Ovary (tissue), 9 donors: ENCODE results near the gene L2HGDH. TPM values are rescaled to one million over a fixed set of nuclear protein-coding genes. Genes with fewer than 3 reads are reported as not detected.

Experiments used
- DNase-seq, 5 donors: peaks; one replicate each; pipeline ENCODE4 v3.0.0-alpha.2; 2019 to 2020
- H3K27ac ChIP-seq, 2 donors: fragments of 200-600 bp; one replicate each; pipeline versions ENCODE4 v1.5.1 to v1.8.0; 2019 to 2022
- H3K27me3 ChIP-seq: fragments of 200-600 bp; one replicate; pipeline ENCODE4 v1.8.0; 2022
- H3K36me3 ChIP-seq: fragments of 200-600 bp; sonication (generic); one replicate; pipeline ENCODE4 v1.5.1; 2019
- H3K4me1 ChIP-seq: one replicate; pipeline ENCODE4 v1.8.1; 2013; ENCODE audit warnings: mild to moderate bottlenecking, moderate library complexity; ENCODE audit not compliant: insufficient read depth
- H3K4me3 ChIP-seq: fragments of 200-600 bp; sonication (generic); one replicate; pipeline ENCODE4 v1.5.1; 2017
- H3K9me3 ChIP-seq, 2 donors: fragments of 200-600 bp in 1 of 2; sonication (generic) in 1 of 2; one replicate each; pipeline versions ENCODE4 v1.5.1 to v1.8.1; 2013 to 2019; ENCODE audit warnings: mild to moderate bottlenecking in 1 of 2, moderate library complexity in 1 of 2
- EP300 ChIP-seq: sonication (generic); formaldehyde crosslinking; IDR thresholded peaks from one replicate; pipeline ENCODE4 v1.6.1; 2017; ENCODE audit warnings: antibody characterized with exemption
- POLR2A ChIP-seq: fragments of 450-650 bp; IDR thresholded peaks from one replicate; pipeline ENCODE4 v1.6.1; 2017; ENCODE audit warnings: antibody characterized with exemption, mild to moderate bottlenecking, moderate library complexity
- WGBS, 3 donors: extraction: QIAGEN DNeasy Blood & Tissue Kit in 1 of 3; methylation state at CpG; one replicate each; pipeline versions ENCODE4 v1.1.5 to v1.1.7; 2013 to 2017; 5-methylcytosine and 5-hydroxymethylcytosine counted together
- intact Hi-C, 4 donors: fragments of 100-400 bp; cut with DNase I; formaldehyde crosslinking; loops; one replicate each; pipeline versions ENCODE4 v1.11.0 to v1.15.1; 2022 to 2023
- polyA plus RNA-seq, 2 donors: library from polyadenylated mRNA; stranded (reverse); fragments of 200-250 nt in 1 of 2; fragments of 350-450 nt in 1 of 2; fragmentation: Illumina TruSeq in 1 of 2; extraction: RNeasy Lipid Tissue Mini Kit (QIAGEN cat#74804) in 1 of 2; gene quantifications; one replicate each; pipeline ENCODE4 v1.2.3, GENCODE V29; 2013 to 2014
- total RNA-seq, 7 donors: library from RNA; depleted of rRNA in 2 of 7; stranded (reverse); fragments of >200 nt in 2 of 7; fragmentation: NEBNext Ultra II Directional in 3 of 7; extraction: Animal tissue kit (Norgen Biotek cat#: 25700) in 3 of 7; gene quantifications; one replicate each; pipeline versions ENCODE4 v1.1.0 to v1.2.4, GENCODE V29; 2016 to 2023
- TF ChIP-seq, protein P1 (sequence below), 3 donors: fragments of 450-650 bp in 2 of 3; fragments of 200-600 bp in 1 of 3; IDR thresholded peaks; one replicate each; pipeline versions ENCODE4 v1.5.1 to v1.8.0; 2016 to 2022; ENCODE audit warnings: antibody characterized with exemption in 3 of 3, mild to moderate bottlenecking in 1 of 3
- donor health status: DM: no; HTN: no; CAD: no; lungs with moderate emphysema.
- donor health status: DM: no; HTN: no; CAD: no.
- donor health status: Bipolar disorder and iron deficiency.
- donor health status: DM: yes; HTN: yes; CAD: no.
- donor health status: DM: no; HTN: no; CAD: no.
- donor health status: DM: yes; HTN: yes; CAD: no.

The L2HGDH gene
- total and polyA plus RNA-seq, 9 donors, result 2.3 to 5.9 (median 4.8) TPM

GRCh38 chr14:50334211-50334610, 22.2 kb upstream of the L2HGDH start:
- no peak for DNase-seq
- H3K27ac ChIP-seq, result no peak overlapping the region
- 96% methylated on average over 8 of the region's 8 CpGs for WGBS, 3 donors

DNA sequence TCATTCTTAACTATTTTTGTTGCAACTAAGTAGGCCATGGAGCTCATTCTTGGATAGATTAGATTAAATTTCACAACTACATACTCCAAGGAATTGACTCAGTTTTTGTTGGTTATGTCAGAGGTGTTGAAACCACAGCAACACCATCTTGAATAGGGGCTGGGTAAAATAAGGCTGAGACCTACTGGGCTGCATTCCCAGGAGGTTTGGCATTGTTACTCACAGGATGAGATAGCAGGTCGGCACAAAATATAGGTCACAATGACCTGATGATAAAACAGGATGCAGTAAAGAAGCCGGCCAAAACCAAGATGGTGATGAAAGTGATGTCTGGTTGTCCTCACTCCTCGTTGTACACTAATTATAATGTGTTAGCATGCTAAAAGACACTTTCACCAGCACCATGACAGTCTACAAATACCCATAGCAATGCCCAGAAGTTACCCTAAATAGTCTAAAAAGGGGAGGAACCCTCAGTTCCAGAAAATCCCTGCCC, 21.0 kb upstream of the L2HGDH start:
- 5 to 14% (median 9%) methylated on average over 3 of the region's 3 CpGs for WGBS, 3 donors
- DNase-seq, result peak in 2 of 5 donors; percentile 35 to 65
- Histone ChIP-seq H3K36me3 (no peaks in the 10 kb centered on the region), H3K27ac (no peak overlapping the region), H3K9me3 (no peaks in the 10 kb centered on the region), H3K27me3 (no peaks in the 10 kb centered on the region), H3K4me1 (peaks cover 22% of the 10 kb centered on the region), H3K4me3 (no peak overlapping the region)
- intact Hi-C loops, result no loop called here
- TF ChIP-seq POLR2A (no peak), EP300 (no peak)
- TF ChIP-seq, protein P1, sequence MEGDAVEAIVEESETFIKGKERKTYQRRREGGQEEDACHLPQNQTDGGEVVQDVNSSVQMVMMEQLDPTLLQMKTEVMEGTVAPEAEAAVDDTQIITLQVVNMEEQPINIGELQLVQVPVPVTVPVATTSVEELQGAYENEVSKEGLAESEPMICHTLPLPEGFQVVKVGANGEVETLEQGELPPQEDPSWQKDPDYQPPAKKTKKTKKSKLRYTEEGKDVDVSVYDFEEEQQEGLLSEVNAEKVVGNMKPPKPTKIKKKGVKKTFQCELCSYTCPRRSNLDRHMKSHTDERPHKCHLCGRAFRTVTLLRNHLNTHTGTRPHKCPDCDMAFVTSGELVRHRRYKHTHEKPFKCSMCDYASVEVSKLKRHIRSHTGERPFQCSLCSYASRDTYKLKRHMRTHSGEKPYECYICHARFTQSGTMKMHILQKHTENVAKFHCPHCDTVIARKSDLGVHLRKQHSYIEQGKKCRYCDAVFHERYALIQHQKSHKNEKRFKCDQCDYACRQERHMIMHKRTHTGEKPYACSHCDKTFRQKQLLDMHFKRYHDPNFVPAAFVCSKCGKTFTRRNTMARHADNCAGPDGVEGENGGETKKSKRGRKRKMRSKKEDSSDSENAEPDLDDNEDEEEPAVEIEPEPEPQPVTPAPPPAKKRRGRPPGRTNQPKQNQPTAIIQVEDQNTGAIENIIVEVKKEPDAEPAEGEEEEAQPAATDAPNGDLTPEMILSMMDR (IDR thresholded peaks at IDR 0.05), result no peak

More at GRCh38 chr14:50334211-50334610, 22.2 kb upstream of the L2HGDH start:
- no peaks in the 10 kb centered on the region for H3K27me3 ChIP-seq
- H3K4me1 ChIP-seq, result peaks cover 24% of the 10 kb centered on the region
- TF ChIP-seq POLR2A (no peak), EP300 (no peak)
- TF ChIP-seq, protein P1 (IDR thresholded peaks at IDR 0.05), result no peak
- intact Hi-C loops, result no loop called here
- no peak overlapping the region for H3K4me3 ChIP-seq
- H3K9me3 ChIP-seq, result no peaks in the 10 kb centered on the region
- H3K36me3 ChIP-seq, result no peaks in the 10 kb centered on the region

GRCh38 chr14:50331596-50331995, 19.6 kb upstream of the L2HGDH start:
- no peak for DNase-seq
- no peaks in the 10 kb centered on the region for H3K36me3 ChIP-seq
- H3K27ac ChIP-seq, result no peak overlapping the region
- H3K27me3 ChIP-seq, result no peaks in the 10 kb centered on the region
- no peak for TF ChIP-seq POLR2A
- H3K4me1 ChIP-seq, result peaks cover 22% of the 10 kb centered on the region
- H3K9me3 ChIP-seq, result no peaks in the 10 kb centered on the region
- intact Hi-C loops, result no loop called here
- no peak overlapping the region for H3K4me3 ChIP-seq

- no peaks in the 10 kb centered on the region for H3K9me3 ChIP-seq
- 0 to 3% (median 2%) methylated on average over 9 of the region's 9 CpGs for WGBS, 3 donors
- H3K36me3 ChIP-seq, result no peaks in the 10 kb centered on the region
- peak overlapping the region; percentile 23 for H3K4me3 ChIP-seq
- TF ChIP-seq, protein P1 (IDR thresholded peaks at IDR 0.05), result peak; percentile 60 to 82 (median 78)
- no peak for TF ChIP-seq EP300
- intact Hi-C loops, result loop anchor here (2.0 to 10.0 kb wide), 3 partner anchors 74 to 454 kb away; partner anchors contain the start of genes MAP4K5 (in 2 of the 4) and CDKL1 (in 1 of the 4)
- H3K4me1 ChIP-seq, result no peaks in the 10 kb centered on the region
- H3K27ac ChIP-seq, result peak overlapping the region in 1 of 2 donors; percentile 57
- peak in 4 of 5 donors; percentile 43 to 78 (median 60) for DNase-seq
- H3K27me3 ChIP-seq, result no peaks in the 10 kb centered on the region
Observed at GRCh38 chr14:50321009-50321660, 9.1 kb upstream of the L2HGDH start.

DNA sequence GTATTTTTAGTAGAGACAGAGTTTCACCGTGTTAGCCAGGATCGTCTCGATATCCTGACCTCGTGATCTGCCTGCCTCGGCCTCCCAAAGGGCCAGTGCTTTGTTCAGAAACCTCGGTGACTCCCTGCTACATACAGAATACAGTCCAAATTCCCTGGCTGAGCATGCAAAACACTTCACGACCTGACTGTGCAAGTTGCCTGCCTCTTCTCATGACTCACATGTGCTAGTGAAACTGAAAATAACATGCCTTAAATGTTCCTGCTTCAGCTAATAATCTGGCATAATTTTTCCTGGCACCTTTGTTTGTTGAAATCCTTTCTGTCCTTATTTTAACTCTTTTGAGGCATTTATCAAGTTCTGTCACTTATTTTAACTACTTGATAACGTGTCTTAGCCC, 8.3 kb upstream of the L2HGDH start:
- WGBS, 3 donors, result 16 to 27% (median 23%) methylated on average over 8 of the region's 8 CpGs
- TF ChIP-seq EP300 (no peak), POLR2A (no peak)
- TF ChIP-seq, protein P1 (IDR thresholded peaks at IDR 0.05), result no peak
- H3K4me1 ChIP-seq, result no peaks in the 10 kb centered on the region
- H3K9me3 ChIP-seq, result no peaks in the 10 kb centered on the region
- no peaks in the 10 kb centered on the region for H3K36me3 ChIP-seq
- H3K27ac ChIP-seq, result peak overlapping the region in 1 of 2 donors; percentile 57
- DNase-seq, result peak in 1 of 5 donors; percentile 34
- intact Hi-C loops, result loop anchor here (2.0 to 10.0 kb wide), 3 partner anchors 75 to 455 kb away; partner anchors contain the start of genes MAP4K5 (in 2 of the 4) and CDKL1 (in 1 of the 4)
- H3K4me3 ChIP-seq, result no peak overlapping the region
- H3K27me3 ChIP-seq, result no peaks in the 10 kb centered on the region
